Gastrocnemius medialis (tissue), 4 donors: Measurements from ENCODE around the gene PGAP6.

Experiments
- CTCF ChIP-seq, 5 experiments: fragments of 450-650 bp in 3 of 5; fragments of 200-600 bp in 2 of 5; sonication (generic) in 2 of 5; IDR thresholded peaks in 4 of 5; conservative IDR thresholded peaks in 1 of 5; 1 replicate in 4 of 5; 2 replicates in 1 of 5; pipeline ENCODE4 v1.5.1; 2016 to 2019; ENCODE audit warnings: antibody characterized with exemption in 5 of 5, mild to moderate bottlenecking in 3 of 5, moderate library complexity in 3 of 5
- POLR2A ChIP-seq, 2 donors: fragments of 450-650 bp; IDR thresholded peaks; one replicate each; pipeline ENCODE4 v1.6.1; 2017; ENCODE audit warnings: antibody characterized with exemption in 2 of 2, mild to moderate bottlenecking in 2 of 2, moderate library complexity in 2 of 2

- no peak for TF ChIP-seq CTCF (IDR thresholded peaks at IDR 0.05 in 4 of 5, conservative IDR thresholded peaks at IDR 0.05 in 1 of 5)
- no peak for TF ChIP-seq POLR2A (IDR thresholded peaks at IDR 0.05)
These were observed 59.2 kb downstream of the PGAP6 start for GRCh38 chr16:322476-323143.
